G401 (cell line): ENCODE data around the gene PIEZO1. TPM values are rescaled to one million over a fixed set of nuclear protein-coding genes. Genes with fewer than 3 reads are reported as not detected.

ENCODE experiments used
- DNase-seq: peaks from one replicate; pipeline ENCODE4 v3.0.0-alpha.2; 2015; ENCODE audit warnings: low spot score
- in situ Hi-C: cut with HindIII; loops from 2 replicates; pipeline ENCODE4 v1.10.0; 2016; ENCODE audit warnings: low sequenced_read_pairs, mixed read lengths
- total RNA-seq: library from RNA; depleted of rRNA; stranded (reverse); fragments of >200 nt; shearing (Covaris generic); gene quantifications from 2 replicates; pipeline ENCODE4 v1.2.3, GENCODE V29; 2014

Gene PIEZO1
- total RNA-seq, 1 experiment from 2014 or later = 75.6 TPM

- in situ Hi-C loops = no loop called here
- DNase-seq = no peak
Measured at GRCh38 chr16:88701581-88702370, 83.2 kb downstream of the PIEZO1 start.

GRCh38 chr16:88700636-88701482 is 84.2 kb downstream of the PIEZO1 start:
- in situ Hi-C loops = no loop called here
- no peak for DNase-seq

- in situ Hi-C loops = no loop called here
- no peak for DNase-seq
Measured at GRCh38 chr16:88700322-88700635, 84.7 kb downstream of the PIEZO1 start.

- in situ Hi-C loops = no loop called here
- no peak for DNase-seq
Measured at GRCh38 chr16:88699180-88699579, 85.8 kb downstream of the PIEZO1 start.

- in situ Hi-C loops = no loop called here
- no peak for DNase-seq
Measured at GRCh38 chr16:88698646-88699045, 86.4 kb downstream of the PIEZO1 start.

- in situ Hi-C loops = no loop called here
- no peak for DNase-seq
Measured at GRCh38 chr16:88697831-88698615, 87.0 kb downstream of the PIEZO1 start.

- in situ Hi-C loops = no loop called here
- no peak for DNase-seq
Measured at GRCh38 chr16:88697116-88697830, 87.7 kb downstream of the PIEZO1 start.

GRCh38 chr16:88696441-88696840 is 88.6 kb downstream of the PIEZO1 start:
- in situ Hi-C loops = no loop called here

GRCh38 chr16:88695753-88696152 is 89.3 kb downstream of the PIEZO1 start:
- no peak for DNase-seq
- in situ Hi-C loops = no loop called here

More at GRCh38 chr16:88696441-88696840, 88.6 kb downstream of the PIEZO1 start:
- no peak for DNase-seq

GRCh38 chr16:88695218-88695617 is 89.8 kb downstream of the PIEZO1 start:
- DNase-seq = no peak
- in situ Hi-C loops = no loop called here

- no peak for DNase-seq
- in situ Hi-C loops = no loop called here
Measured at GRCh38 chr16:88694221-88695087, 90.6 kb downstream of the PIEZO1 start.

GRCh38 chr16:88693420-88694177 is 91.4 kb downstream of the PIEZO1 start:
- DNase-seq = no peak
- in situ Hi-C loops = no loop called here

GRCh38 chr16:88692861-88693260 is 92.2 kb downstream of the PIEZO1 start:
- in situ Hi-C loops = no loop called here
- DNase-seq = no peak

GRCh38 chr16:88691924-88692560 is 93.0 kb downstream of the PIEZO1 start:
- in situ Hi-C loops = no loop called here
- DNase-seq = no peak

GRCh38 chr16:88691129-88691813 is 93.7 kb downstream of the PIEZO1 start:
- in situ Hi-C loops = no loop called here

GRCh38 chr16:88690341-88691128 is 94.5 kb downstream of the PIEZO1 start:
- DNase-seq = no peak
- in situ Hi-C loops = no loop called here

More at GRCh38 chr16:88691129-88691813, 93.7 kb downstream of the PIEZO1 start:
- no peak for DNase-seq
